ENCODE results near the gene PGM5. TPM values are rescaled to one million over a fixed set of nuclear protein-coding genes. Genes with fewer than 3 reads are reported as not detected.
A peak's percentile ranks its signal among the peaks of the same experiment; 100 is the strongest.

The PGM5 gene
- total RNA-seq, 1 donor from 2014 or later, result 191 TPM

GRCh38 chr9:68509689-68510088 is 153.3 kb downstream of the PGM5 start:
- intact Hi-C loops (cut with DNase I), result loop anchor here (5.0 to 10.0 kb wide), 2 partner anchors 58 to 155 kb away; partner anchors contain the start of gene PGM5
- DNase-seq (ENCODE audit: low spot score), result no peak

GRCh38 chr9:68513385-68513784 is 157.0 kb downstream of the PGM5 start:
- intact Hi-C loops (cut with DNase I), result no loop called here

DNA sequence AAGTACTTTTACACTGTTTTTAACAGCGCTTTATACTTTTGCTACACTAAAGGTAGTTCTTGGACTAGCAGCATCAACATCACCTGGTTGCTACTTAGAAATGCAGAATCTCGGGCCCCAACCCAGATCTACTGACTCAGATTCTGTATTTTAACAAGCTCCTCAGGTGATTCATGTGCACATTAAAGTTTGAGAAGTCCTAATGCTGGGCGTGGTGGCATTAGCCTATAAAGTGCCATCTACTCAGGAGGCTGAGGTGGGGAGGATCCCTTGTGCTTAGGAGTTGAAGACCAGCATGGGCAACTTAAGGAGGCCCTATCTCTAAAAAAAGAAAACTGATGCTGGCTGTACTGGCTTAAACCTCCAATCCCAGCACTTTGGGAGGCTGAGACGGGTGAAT is 157.6 kb downstream of the PGM5 start:
- intact Hi-C loops (cut with DNase I), result no loop called here
- no peak for DNase-seq (ENCODE audit: low spot score)

More at GRCh38 chr9:68513385-68513784, 157.0 kb downstream of the PGM5 start:
- no peak for DNase-seq (ENCODE audit: low spot score)

DNA sequence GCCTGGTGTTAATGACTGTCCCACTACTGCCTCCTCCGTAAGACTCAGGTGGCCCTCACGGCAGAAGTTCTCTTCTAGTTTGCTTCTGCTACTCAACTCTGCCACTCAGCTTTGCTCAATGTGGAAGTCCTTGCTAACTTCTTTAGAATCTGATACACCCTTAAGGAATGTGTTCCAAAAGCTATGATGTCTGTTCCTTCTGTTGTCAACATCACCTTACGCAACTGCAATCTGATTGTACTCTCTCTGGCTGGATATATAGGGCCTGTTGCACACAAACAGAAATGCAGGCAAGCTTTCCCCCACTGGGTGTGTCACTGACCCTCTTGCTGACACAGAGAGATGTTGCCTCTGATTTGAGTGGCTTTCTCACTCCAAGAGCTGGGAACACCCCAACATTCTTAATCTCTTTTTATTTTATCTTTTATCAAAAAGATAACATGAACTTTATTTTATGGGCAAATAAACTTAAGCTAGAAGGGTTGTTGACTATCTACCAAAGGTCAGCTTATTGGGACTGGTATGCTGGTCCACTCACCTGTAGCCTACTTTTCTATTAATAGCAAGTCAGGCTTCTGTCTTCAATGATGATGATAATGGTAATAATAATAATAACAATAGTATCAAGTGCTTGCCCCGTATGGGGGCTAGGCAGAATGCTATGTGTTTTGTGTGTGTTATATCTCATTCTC is 159.1 kb downstream of the PGM5 start:
- intact Hi-C loops (cut with DNase I), result no loop called here
- no peak for DNase-seq (ENCODE audit: low spot score)

DNA sequence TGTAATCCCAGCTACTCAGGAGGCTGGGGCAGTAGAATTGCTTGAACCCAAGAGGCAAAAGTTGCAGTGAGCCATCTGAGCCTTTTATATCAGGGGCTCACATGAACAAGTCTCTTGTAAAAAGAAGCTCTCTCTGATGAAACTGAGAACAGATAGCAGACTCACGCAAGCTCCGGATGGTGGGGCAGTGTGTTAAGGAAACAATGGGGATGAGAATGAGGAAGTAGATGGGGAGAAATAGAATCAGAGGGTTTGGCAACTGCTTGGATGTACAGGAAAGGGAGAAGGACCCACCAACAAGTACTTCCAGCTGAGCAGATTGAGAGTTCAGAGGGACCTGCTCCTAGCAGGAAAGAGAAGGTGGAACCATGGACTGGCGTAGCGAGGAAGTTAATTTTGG is 165.7 kb downstream of the PGM5 start:
- no peak for DNase-seq (ENCODE audit: low spot score)
- intact Hi-C loops (cut with DNase I), result no loop called here

DNA sequence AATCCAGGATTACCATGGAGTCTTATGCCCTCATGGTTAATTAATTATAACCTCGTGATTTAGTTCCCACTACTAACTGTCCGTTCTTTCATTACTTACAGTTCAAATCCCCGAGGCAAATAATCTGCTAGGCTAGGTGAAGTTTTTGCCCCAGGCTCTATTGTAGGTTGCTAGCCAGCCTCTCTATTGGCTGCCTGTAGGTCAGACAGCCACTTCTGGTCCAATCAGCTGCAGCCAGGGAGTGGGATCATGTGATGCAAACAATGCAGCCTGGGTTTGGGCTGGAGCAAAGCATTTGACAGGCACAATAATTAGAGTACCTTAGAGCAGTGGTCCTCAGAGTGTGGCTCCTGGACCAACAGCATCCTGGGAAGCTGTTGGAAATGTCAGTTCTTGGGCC is 166.5 kb downstream of the PGM5 start:
- intact Hi-C loops (cut with DNase I), result no loop called here

GRCh38 chr9:68523367-68523936 is 167.0 kb downstream of the PGM5 start:
- intact Hi-C loops (cut with DNase I), result no loop called here
- no peak for DNase-seq (ENCODE audit: low spot score)

More for the DNA sequence above, 166.5 kb downstream of the PGM5 start:
- DNase-seq (ENCODE audit: low spot score), result no peak

GRCh38 chr9:68530618-68531017 is 174.2 kb downstream of the PGM5 start:
- DNase-seq (ENCODE audit: low spot score), result peak; percentile 90
- intact Hi-C loops (cut with DNase I), result loop anchor here (5.0 kb wide), 1 partner anchor 37 kb away; no protein-coding TSS in a partner anchor

DNA sequence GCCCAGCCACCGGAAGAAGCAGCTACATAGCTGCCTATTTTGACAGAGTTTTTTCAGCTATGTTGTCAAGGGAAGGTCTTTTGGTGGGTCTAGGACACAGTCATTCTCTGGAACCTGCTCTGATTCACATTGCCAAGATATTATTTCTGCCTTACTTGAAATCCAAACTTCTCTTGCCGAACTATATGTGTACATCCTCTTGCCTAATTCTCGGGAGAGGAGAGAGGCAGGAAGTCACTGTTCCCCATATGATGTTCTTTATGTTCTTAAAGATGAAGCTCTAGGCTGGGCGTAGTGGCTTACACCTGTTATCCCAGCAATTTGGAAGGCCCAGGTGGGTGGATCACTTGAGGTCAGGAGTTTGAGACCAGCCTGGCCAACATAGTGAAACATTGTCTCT is 175.7 kb downstream of the PGM5 start:
- no peak for DNase-seq (ENCODE audit: low spot score)
- intact Hi-C loops (cut with DNase I), result loop anchor here (5.0 kb wide), 1 partner anchor 35 kb away; no protein-coding TSS in a partner anchor

DNA sequence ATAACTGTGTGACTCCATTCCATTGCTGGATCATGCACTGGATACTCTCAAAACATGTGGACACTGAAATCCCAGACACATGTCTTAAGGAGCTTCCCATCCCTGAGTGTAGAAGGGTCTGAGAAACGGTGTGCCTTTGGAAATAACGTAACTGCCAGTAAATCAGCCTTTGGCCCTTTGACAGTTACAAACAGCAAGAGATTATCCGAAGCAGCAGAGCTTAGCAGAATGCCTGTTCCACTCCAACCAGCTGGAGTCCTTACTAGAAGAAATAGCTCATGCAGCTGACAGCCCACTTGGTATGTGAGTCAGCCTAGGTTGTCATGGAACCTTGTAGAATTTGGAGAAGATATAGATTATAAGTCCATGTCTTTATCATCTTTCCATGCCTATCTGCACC is 177.3 kb downstream of the PGM5 start:
- no peak for DNase-seq (ENCODE audit: low spot score)
- intact Hi-C loops (cut with DNase I), result loop anchor here (5.0 kb wide), 1 partner anchor 34 kb away; no protein-coding TSS in a partner anchor

GRCh38 chr9:68536876-68537615 is 180.6 kb downstream of the PGM5 start:
- intact Hi-C loops (cut with DNase I), result no loop called here
- DNase-seq (ENCODE audit: low spot score), result no peak

- intact Hi-C loops (cut with DNase I), result no loop called here
- no peak for DNase-seq (ENCODE audit: low spot score)
Measured at GRCh38 chr9:68537616-68537880, 181.1 kb downstream of the PGM5 start.

DNA sequence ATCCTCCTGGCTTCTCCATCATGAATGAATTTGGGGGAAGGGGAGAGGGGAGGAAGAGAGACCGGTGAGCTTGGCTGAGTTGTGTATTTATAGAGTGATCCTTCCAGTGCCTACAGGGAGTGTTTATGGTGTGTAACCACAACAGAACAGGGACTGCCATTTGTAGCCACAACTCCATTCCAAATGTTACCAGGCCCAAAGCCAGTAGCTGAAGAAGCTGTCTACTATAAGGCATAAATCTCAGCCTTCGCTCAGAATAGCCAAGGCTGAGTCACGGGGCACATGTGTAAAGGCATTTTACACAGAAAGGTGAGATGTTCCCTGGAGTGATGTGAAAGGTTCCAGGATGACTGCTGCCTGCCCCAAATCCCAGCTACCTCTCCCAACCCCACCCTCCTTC is 181.8 kb downstream of the PGM5 start:
- no peak for DNase-seq (ENCODE audit: low spot score)
- intact Hi-C loops (cut with DNase I), result no loop called here

GRCh38 chr9:68540712-68541535 is 184.5 kb downstream of the PGM5 start, which contains the start of gene TMEM252:
TMEM252 (minus strand) TSS chr9:68540883; CDS start chr9:68540814, 69 bp downstream.
- intact Hi-C loops (cut with DNase I), result no loop called here
- no peak for DNase-seq (ENCODE audit: low spot score)

DNA sequence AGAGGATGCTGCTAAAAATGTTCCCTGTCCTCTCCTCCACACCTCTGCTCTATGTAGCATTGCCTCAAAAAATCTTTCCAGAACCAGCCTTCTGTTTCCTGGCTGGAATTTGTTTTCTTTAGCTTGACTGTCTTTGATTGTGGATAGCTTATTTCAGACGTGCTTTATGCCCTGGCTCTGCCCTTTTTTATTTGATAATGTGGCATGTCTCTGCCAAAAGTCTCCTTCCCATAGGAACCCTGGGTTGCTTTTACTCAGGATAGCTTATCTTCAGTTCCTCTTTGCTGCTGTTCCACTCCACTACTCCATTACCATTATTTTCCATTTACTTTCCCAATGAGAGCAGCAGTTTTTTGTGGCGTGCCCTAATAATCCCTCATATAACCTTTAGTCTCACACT is 185.2 kb downstream of the PGM5 start:
- intact Hi-C loops (cut with DNase I), result no loop called here
- no peak for DNase-seq (ENCODE audit: low spot score)

DNA sequence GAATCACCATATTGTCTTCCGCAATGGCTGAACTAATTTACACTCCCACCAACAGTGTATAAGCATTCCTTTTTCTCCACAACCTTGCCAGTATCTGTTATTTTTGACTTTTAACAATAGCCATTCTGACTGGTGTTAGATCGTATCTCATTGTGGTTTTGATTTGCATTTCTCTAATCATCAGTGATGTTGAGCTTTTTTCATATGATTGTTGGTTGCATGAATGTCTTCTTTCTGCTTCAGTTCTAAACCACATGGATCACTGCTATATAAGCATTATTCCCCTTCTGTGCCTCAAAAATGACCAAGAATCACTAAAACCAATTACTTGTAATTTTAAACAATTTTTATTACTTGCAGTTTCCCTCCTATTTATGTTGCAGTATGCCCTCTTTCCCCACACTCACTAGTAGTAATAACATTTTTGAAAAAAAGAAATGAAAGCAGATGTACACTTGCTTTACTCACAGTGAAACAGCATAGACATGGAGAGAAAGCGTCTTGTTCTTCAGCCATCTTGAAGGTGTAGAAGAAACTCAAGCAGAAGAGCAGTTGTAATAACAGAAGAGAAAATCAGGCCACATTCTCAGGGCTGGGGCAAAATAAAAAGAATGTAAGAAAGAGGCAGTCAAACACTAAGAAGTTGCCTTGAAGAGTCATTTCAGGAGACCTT is 188.8 kb downstream of the PGM5 start:
- intact Hi-C loops (cut with DNase I), result no loop called here
- DNase-seq (ENCODE audit: low spot score), result no peak

DNA sequence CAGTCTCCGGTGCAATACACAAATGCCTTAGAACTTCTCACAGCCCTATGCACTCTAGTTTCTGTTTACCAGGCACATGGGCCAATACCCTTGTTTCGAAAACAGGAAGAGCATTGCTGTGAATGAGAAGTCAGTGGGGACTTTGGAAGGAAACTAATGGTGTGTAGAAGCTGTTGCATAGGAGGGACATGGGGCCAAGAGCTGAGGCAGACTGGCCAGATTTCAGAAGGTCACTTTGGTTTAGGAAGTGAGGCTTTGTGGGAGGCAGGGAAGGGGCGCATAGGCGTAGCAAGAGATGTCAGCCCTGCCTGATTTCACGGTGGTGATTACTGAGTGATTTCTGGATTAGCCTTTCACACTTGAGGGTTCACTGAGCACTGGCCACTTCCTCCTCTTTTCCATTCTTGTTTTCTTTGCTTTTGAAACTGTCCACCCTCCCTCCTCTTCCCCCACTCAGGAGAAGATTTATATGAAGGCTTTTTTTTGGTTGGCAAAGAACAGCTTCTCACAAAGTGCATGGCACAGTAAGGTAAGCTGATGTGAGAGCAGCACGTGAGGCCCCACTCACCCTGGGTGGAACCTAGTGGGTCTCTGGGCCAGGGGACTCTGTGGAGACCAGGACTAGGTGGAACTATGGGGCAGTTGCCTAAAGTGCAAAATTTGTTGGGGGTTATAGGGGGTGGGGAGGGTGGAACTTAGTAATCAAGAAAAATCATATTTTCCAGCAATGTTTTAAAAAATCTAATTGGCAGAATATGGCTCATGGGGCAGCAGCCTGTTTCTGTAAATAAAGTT is 190.4 kb downstream of the PGM5 start:
- no peak for DNase-seq (ENCODE audit: low spot score)

GRCh38 chr9:68547417-68547816 is 191.0 kb downstream of the PGM5 start:
- intact Hi-C loops (cut with DNase I), result no loop called here
- DNase-seq (ENCODE audit: low spot score), result no peak

More for the DNA sequence above, 190.4 kb downstream of the PGM5 start:
- intact Hi-C loops (cut with DNase I), result no loop called here

GRCh38 chr9:68548241-68548640 is 191.8 kb downstream of the PGM5 start:
- intact Hi-C loops (cut with DNase I), result no loop called here
- no peak for DNase-seq (ENCODE audit: low spot score)
